Neural progenitor cell (in vitro differentiated cells): ENCODE data around the gene SLC25A11. TPM values are rescaled to one million over a fixed set of nuclear protein-coding genes. Genes with fewer than 3 reads are reported as not detected.

Experiments
- DNase-seq: peaks from one replicate; pipeline ENCODE4 v3.0.0-alpha.2; 2016; ENCODE audit warnings: low spot score
- H2AFZ ChIP-seq: fragments of 200-600 bp; sonication (generic); replicated peaks from 2 replicates; pipeline ENCODE4 v1.6.1; 2016; ENCODE audit warnings: antibody characterized with exemption
- H3F3A ChIP-seq: fragments of 200-600 bp; sonication (generic); 2 replicates; pipeline ENCODE4 v1.6.1; 2016; ENCODE audit warnings: antibody characterized with exemption, low read depth
- H3K27ac ChIP-seq: fragments of 200-600 bp; sonication (generic); 2 replicates; pipeline ENCODE4 v1.5.1; 2016; ENCODE audit warnings: mild to moderate bottlenecking
- H3K27me3 ChIP-seq: fragments of 200-600 bp; sonication (generic); 2 replicates; pipeline ENCODE4 v1.6.1; 2016; ENCODE audit warnings: mild to moderate bottlenecking, moderate library complexity
- H3K36me3 ChIP-seq: fragments of 200-600 bp; sonication (generic); 2 replicates; pipeline ENCODE4 v1.5.1; 2016
- H3K4me1 ChIP-seq: fragments of 200-600 bp; sonication (generic); 2 replicates; pipeline ENCODE4 v1.6.1; 2016; ENCODE audit warnings: mixed run types
- H3K4me2 ChIP-seq: fragments of 200-600 bp; sonication (generic); 2 replicates; pipeline ENCODE4 v1.6.1; 2016
- H3K4me3 ChIP-seq: fragments of 200-600 bp; sonication (generic); 2 replicates; pipeline ENCODE4 v1.5.1; 2016
- H3K79me2 ChIP-seq: fragments of 200-600 bp; sonication (generic); 2 replicates; pipeline ENCODE4 v1.6.1; 2016; ENCODE audit warnings: low read depth
- H3K9ac ChIP-seq: fragments of 200-600 bp; sonication (generic); 2 replicates; pipeline ENCODE4 v1.6.1; 2016
- H3K9me3 ChIP-seq: fragments of 200-600 bp; sonication (generic); 2 replicates; pipeline ENCODE4 v1.5.1; 2016; ENCODE audit warnings: low read depth
- H4K20me1 ChIP-seq: fragments of 200-600 bp; sonication (generic); 2 replicates; pipeline ENCODE4 v1.6.1; 2016; ENCODE audit warnings: low read depth
- H3K27ac Mint-ChIP-seq: 3 replicates; pipeline ENCODE4 v1.8.0; 2021; ENCODE audit warnings: mixed read lengths
- H3K27me3 Mint-ChIP-seq: 2 replicates; pipeline ENCODE4 v1.8.0; 2022; ENCODE audit warnings: low read depth, mild to moderate bottlenecking, inconsistent platforms, moderate library complexity, mixed read lengths; ENCODE audit not compliant: insufficient read depth
- H3K36me3 Mint-ChIP-seq: 3 replicates; pipeline ENCODE4 v1.8.0; 2021; ENCODE audit warnings: mixed read lengths
- H3K4me1 Mint-ChIP-seq: 3 replicates; pipeline ENCODE4 v1.8.0; 2021; ENCODE audit warnings: mixed read lengths
- H3K4me3 Mint-ChIP-seq: 3 replicates; pipeline ENCODE4 v1.8.0; 2021; ENCODE audit warnings: mild to moderate bottlenecking, moderate library complexity, mixed read lengths
- H3K9me3 Mint-ChIP-seq: 3 replicates; pipeline ENCODE4 v1.8.0; 2020; ENCODE audit warnings: mixed read lengths
- EZH2 ChIP-seq: fragments of 200-600 bp; sonication (generic); IDR thresholded peaks from 2 replicates; pipeline ENCODE4 v1.6.1; 2017; ENCODE audit warnings: antibody characterized with exemption, mild to moderate bottlenecking, moderate library complexity
- EZH2phosphoT487 ChIP-seq: fragments of 200-600 bp; sonication (generic); IDR thresholded peaks from 2 replicates; pipeline ENCODE4 v1.6.1; 2017; ENCODE audit warnings: antibody characterized with exemption
- total RNA-seq: library from RNA; depleted of rRNA; stranded (reverse); fragments of >200 nt; gene quantifications from 2 replicates; pipeline ENCODE4 v1.2.3, GENCODE V29; 2015; ENCODE audit warnings: low replicate concordance
- TF ChIP-seq, protein P1 (sequence below): fragments of 200-600 bp; sonication (generic); IDR thresholded peaks from 2 replicates; pipeline ENCODE4 v1.5.1; 2017; ENCODE audit warnings: antibody characterized with exemption, mild to moderate bottlenecking

Gene SLC25A11
- total RNA-seq, 1 donor from 2014 or later: 35.3 TPM

DNA sequence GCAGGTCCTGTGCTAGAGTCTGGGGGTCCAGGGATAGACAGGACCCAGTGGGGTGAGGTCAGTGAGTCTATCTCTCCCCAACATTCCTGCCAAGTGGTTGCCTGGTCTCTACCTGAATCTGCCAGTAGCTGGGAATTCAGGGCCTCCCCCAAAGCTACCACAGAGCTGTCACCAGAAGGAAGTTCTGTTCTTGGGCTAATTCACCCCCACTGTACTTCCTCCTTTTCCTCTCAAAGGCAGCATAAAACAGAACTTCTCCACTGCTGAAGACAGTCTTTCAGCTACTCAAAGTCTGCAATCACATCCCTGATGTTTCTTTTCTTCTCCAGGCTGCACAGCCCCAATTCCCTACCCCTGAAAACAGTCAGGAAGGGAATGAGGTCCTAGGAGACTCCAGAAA lies 38.9 kb upstream of the SLC25A11 start:
- no peak for DNase-seq
- H3K79me2 ChIP-seq: no peaks in the 10 kb centered on the region
- no peak overlapping the region for H3K4me2 ChIP-seq
- no peaks in the 10 kb centered on the region for H4K20me1 ChIP-seq
- H3F3A ChIP-seq: peaks cover 5% of the 10 kb centered on the region
- H3K27ac ChIP-seq: no peak overlapping the region
- H3K4me3 ChIP-seq: no peak overlapping the region
- no peak overlapping the region for H3K9ac ChIP-seq
- TF ChIP-seq, protein P1, sequence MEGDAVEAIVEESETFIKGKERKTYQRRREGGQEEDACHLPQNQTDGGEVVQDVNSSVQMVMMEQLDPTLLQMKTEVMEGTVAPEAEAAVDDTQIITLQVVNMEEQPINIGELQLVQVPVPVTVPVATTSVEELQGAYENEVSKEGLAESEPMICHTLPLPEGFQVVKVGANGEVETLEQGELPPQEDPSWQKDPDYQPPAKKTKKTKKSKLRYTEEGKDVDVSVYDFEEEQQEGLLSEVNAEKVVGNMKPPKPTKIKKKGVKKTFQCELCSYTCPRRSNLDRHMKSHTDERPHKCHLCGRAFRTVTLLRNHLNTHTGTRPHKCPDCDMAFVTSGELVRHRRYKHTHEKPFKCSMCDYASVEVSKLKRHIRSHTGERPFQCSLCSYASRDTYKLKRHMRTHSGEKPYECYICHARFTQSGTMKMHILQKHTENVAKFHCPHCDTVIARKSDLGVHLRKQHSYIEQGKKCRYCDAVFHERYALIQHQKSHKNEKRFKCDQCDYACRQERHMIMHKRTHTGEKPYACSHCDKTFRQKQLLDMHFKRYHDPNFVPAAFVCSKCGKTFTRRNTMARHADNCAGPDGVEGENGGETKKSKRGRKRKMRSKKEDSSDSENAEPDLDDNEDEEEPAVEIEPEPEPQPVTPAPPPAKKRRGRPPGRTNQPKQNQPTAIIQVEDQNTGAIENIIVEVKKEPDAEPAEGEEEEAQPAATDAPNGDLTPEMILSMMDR: no peak
- no peak for TF ChIP-seq EZH2phosphoT487
- TF ChIP-seq EZH2: no peak
- peaks cover 8% of the 10 kb centered on the region for H3K4me1 Mint-ChIP-seq
- no peaks in the 10 kb centered on the region for H3K36me3 ChIP-seq
- H3K27ac Mint-ChIP-seq: no peak overlapping the region
- peaks cover 10% of the 10 kb centered on the region for H3K27me3 Mint-ChIP-seq
- H3K9me3 ChIP-seq: no peaks in the 10 kb centered on the region
- peaks cover 4% of the 10 kb centered on the region for H3K4me1 ChIP-seq
- H3K4me3 Mint-ChIP-seq: peak overlapping the region; percentile 30
- no peaks in the 10 kb centered on the region for H3K9me3 Mint-ChIP-seq
- peaks cover 48% of the 10 kb centered on the region for H3K27me3 ChIP-seq
- peaks cover 4% of the 10 kb centered on the region for H3K36me3 Mint-ChIP-seq
- H2AFZ ChIP-seq: no peak overlapping the region

DNA sequence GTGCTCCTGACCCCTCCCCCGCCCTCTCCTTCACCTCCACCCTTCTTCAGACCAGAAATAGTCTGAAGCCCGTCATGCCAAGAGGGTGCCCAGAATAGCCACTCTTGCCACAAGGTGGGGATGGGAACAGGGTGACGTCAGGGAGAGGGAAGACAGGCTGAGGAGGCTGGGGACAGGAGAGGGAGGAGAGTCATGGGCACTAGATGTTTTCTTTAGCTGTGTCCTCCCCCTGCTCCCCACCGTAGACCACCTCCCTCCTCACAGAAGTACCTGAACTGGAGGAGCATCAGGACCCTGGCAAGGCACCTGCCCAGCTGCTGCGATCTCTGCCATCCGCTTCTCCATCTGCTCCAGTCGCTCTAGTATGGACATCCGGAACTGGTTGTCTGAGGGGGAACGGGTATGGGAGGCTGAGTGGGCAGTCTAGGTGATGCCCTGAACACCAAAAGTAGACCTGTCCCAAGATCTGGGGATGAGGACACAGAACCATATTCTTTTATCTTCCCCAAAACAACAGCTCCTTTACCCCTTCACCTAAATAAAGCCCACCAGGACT lies 34.3 kb upstream of the SLC25A11 start:
- no peaks in the 10 kb centered on the region for H3K9me3 ChIP-seq
- peaks cover 6% of the 10 kb centered on the region for H3K79me2 ChIP-seq
- peaks cover 16% of the 10 kb centered on the region for H3K4me1 Mint-ChIP-seq
- peaks cover 7% of the 10 kb centered on the region for H3K27me3 Mint-ChIP-seq
- DNase-seq: no peak
- no peak overlapping the region for H2AFZ ChIP-seq
- TF ChIP-seq EZH2phosphoT487 (no peak), EZH2 (no peak)
- TF ChIP-seq, protein P1: no peak
- H3K4me2 ChIP-seq: no peak overlapping the region
- no peak overlapping the region for H3K9ac ChIP-seq
- peaks cover 35% of the 10 kb centered on the region for H4K20me1 ChIP-seq
- no peaks in the 10 kb centered on the region for H3K9me3 Mint-ChIP-seq
- H3K27me3 ChIP-seq: peaks cover 55% of the 10 kb centered on the region
- H3K36me3 ChIP-seq: no peaks in the 10 kb centered on the region
- H3K27ac ChIP-seq: no peak overlapping the region
- H3K36me3 Mint-ChIP-seq: peaks cover 11% of the 10 kb centered on the region
- peaks cover 10% of the 10 kb centered on the region for H3F3A ChIP-seq
- no peak overlapping the region for H3K4me3 Mint-ChIP-seq
- no peak overlapping the region for H3K27ac Mint-ChIP-seq
- H3K4me1 ChIP-seq: peaks cover 4% of the 10 kb centered on the region
- H3K4me3 ChIP-seq: no peak overlapping the region

DNA sequence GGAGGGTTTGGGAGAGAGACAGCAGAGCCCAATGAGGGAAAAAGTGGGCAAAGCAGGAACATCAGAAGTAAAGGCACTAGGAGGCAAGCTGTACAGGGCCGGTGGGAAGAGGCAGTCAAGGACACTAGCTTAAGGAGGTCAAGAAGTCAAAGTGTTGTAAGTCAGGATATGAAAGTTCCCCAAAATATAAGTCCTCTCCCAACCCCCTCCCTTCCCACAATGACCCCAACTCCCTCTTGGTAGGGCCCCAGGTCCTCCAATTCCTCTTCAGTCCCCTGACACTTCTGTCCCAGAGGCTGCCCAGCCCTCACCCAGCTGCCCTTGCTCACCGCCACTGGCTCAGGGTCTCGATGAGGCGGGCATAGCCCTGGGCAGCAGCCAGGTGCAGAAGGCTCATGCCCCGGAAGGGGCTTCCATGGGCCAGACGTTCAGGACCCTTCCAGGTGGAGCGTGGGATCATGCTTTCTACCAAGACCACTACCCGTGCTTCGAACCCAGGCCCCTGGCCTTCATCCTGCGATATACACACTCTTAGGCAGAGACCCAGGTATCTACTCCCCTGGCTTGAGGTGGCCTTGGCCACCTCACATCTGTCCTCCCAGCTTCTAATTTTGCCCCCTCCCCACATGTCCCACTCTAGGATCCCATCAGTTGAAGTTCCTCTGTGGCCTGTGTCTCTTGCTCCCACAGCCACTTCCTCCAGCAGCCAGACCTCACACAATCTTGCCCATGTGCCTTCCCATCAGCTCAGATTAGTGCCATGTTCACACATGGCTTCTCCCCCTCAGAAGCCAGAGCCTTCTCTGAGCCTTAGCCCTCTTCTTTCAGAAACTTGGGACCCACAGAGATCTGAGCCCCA lies 33.6 kb upstream of the SLC25A11 start:
- no peak for DNase-seq
- H3K9ac ChIP-seq: no peak overlapping the region
- Mint-ChIP-seq H3K36me3 (peaks cover 11% of the 10 kb centered on the region), H3K4me1 (peaks cover 22% of the 10 kb centered on the region), H3K9me3 (no peaks in the 10 kb centered on the region), H3K4me3 (no peak overlapping the region), H3K27ac (peak overlapping the region; percentile 63), H3K27me3 (peaks cover 4% of the 10 kb centered on the region)
- peaks cover 40% of the 10 kb centered on the region for H4K20me1 ChIP-seq
- H3K4me3 ChIP-seq: no peak overlapping the region
- peaks cover 13% of the 10 kb centered on the region for H3K79me2 ChIP-seq
- H3K4me2 ChIP-seq: no peak overlapping the region
- H3K4me1 ChIP-seq: peaks cover 8% of the 10 kb centered on the region
- TF ChIP-seq, protein P1: no peak
- TF ChIP-seq EZH2phosphoT487 (no peak), EZH2 (no peak)
- peaks cover 15% of the 10 kb centered on the region for H3F3A ChIP-seq
- H2AFZ ChIP-seq: no peak overlapping the region
- peaks cover 49% of the 10 kb centered on the region for H3K27me3 ChIP-seq
- no peaks in the 10 kb centered on the region for H3K36me3 ChIP-seq
- no peak overlapping the region for H3K27ac ChIP-seq
- H3K9me3 ChIP-seq: no peaks in the 10 kb centered on the region
